HEK293 (cell line): ENCODE data around the gene CAPN10.

Source experiments
- SCRT2 ChIP-seq: fragments of 450-650 bp; formaldehyde crosslinking; IDR thresholded peaks from 2 replicates; pipeline ENCODE4 v1.5.1; 2016; ENCODE audit warnings: missing biosample characterization, missing genetic modification characterization
- TCF7L2 ChIP-seq: IDR thresholded peaks from 2 replicates; pipeline ENCODE4 v1.6.1; 2011; ENCODE audit warnings: low read depth, mild to moderate bottlenecking, inconsistent platforms, low read length, moderate library complexity, borderline replicate concordance
- YY1 ChIP-seq: fragments of 450-650 bp; formaldehyde crosslinking; IDR thresholded peaks from 2 replicates; pipeline ENCODE4 v1.5.1; 2018; ENCODE audit warnings: missing biosample characterization, missing genetic modification characterization
- ZBTB20 ChIP-seq: fragments of 450-650 bp; formaldehyde crosslinking; IDR thresholded peaks from 2 replicates; pipeline ENCODE4 v1.5.1; 2016; ENCODE audit warnings: missing biosample characterization, missing genetic modification characterization
- ZNF121 ChIP-seq: fragments of 450-650 bp; formaldehyde crosslinking; IDR thresholded peaks from 2 replicates; pipeline ENCODE4 v1.5.1; 2016; ENCODE audit warnings: missing biosample characterization, missing genetic modification characterization
- ZNF175 ChIP-seq: fragments of 450-650 bp; formaldehyde crosslinking; IDR thresholded peaks from 2 replicates; pipeline ENCODE4 v1.5.1; 2016; ENCODE audit warnings: missing biosample characterization, missing genetic modification characterization
- ZNF549 ChIP-seq: fragments of 450-650 bp; IDR thresholded peaks from 2 replicates; pipeline ENCODE4 v1.5.1; 2018; ENCODE audit warnings: missing biosample characterization, missing genetic modification characterization, mild to moderate bottlenecking, inconsistent platforms, moderate library complexity
- TF ChIP-seq, protein P1 (sequence below): fragments of 450-650 bp; formaldehyde crosslinking; IDR thresholded peaks from 2 replicates; pipeline ENCODE4 v1.5.1; 2016; ENCODE audit warnings: missing biosample characterization, missing genetic modification characterization
- TF ChIP-seq, protein P2 (sequence below): fragments of 450-650 bp; formaldehyde crosslinking; IDR thresholded peaks from 2 replicates; pipeline ENCODE4 v1.5.1; 2016; ENCODE audit warnings: missing biosample characterization, missing genetic modification characterization
- TF ChIP-seq, protein P3 (sequence below): fragments of 450-650 bp; formaldehyde crosslinking; IDR thresholded peaks from 2 replicates; pipeline ENCODE4 v1.5.1; 2016; ENCODE audit warnings: missing biosample characterization, missing genetic modification characterization, low read depth
- TF ChIP-seq, protein P4 (sequence below): fragments of 450-650 bp; formaldehyde crosslinking; IDR thresholded peaks from 2 replicates; pipeline ENCODE4 v1.5.1; 2016; ENCODE audit warnings: missing biosample characterization, missing genetic modification characterization

DNA sequence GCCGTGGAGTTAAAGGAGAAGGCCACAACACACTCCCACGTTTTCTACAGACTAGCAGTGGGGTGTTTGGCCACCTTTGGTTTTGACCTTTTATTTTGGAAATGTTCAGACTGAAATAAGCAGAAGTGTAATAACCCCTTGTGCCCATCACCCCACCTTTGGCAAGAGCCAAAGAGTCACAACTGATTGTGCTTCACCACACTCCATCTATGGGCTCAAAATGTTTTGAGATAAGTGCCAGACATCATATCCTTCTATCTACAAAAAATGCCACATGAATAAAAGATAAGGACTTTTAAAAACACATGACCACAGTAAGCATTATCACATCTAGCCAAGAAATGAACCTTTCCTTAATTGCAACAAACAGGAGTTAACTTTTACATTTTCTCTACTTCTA is 28.9 kb downstream of the CAPN10 start:
- TF ChIP-seq, protein P1, sequence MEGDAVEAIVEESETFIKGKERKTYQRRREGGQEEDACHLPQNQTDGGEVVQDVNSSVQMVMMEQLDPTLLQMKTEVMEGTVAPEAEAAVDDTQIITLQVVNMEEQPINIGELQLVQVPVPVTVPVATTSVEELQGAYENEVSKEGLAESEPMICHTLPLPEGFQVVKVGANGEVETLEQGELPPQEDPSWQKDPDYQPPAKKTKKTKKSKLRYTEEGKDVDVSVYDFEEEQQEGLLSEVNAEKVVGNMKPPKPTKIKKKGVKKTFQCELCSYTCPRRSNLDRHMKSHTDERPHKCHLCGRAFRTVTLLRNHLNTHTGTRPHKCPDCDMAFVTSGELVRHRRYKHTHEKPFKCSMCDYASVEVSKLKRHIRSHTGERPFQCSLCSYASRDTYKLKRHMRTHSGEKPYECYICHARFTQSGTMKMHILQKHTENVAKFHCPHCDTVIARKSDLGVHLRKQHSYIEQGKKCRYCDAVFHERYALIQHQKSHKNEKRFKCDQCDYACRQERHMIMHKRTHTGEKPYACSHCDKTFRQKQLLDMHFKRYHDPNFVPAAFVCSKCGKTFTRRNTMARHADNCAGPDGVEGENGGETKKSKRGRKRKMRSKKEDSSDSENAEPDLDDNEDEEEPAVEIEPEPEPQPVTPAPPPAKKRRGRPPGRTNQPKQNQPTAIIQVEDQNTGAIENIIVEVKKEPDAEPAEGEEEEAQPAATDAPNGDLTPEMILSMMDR, result no peak
- no peak for TF ChIP-seq SCRT2
- no peak for TF ChIP-seq ZNF121 (tag by site-specific recombination)
- TF ChIP-seq ZNF175 (tag by site-specific recombination), result no peak
- TF ChIP-seq, protein P2, sequence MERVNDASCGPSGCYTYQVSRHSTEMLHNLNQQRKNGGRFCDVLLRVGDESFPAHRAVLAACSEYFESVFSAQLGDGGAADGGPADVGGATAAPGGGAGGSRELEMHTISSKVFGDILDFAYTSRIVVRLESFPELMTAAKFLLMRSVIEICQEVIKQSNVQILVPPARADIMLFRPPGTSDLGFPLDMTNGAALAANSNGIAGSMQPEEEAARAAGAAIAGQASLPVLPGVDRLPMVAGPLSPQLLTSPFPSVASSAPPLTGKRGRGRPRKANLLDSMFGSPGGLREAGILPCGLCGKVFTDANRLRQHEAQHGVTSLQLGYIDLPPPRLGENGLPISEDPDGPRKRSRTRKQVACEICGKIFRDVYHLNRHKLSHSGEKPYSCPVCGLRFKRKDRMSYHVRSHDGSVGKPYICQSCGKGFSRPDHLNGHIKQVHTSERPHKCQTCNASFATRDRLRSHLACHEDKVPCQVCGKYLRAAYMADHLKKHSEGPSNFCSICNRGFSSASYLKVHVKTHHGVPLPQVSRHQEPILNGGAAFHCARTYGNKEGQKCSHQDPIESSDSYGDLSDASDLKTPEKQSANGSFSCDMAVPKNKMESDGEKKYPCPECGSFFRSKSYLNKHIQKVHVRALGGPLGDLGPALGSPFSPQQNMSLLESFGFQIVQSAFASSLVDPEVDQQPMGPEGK (tag by site-specific recombination), result no peak
- TF ChIP-seq ZNF549 (tag by site-specific recombination), result no peak
- no peak for TF ChIP-seq YY1 (tag by site-specific recombination)
- TF ChIP-seq, protein P3, sequence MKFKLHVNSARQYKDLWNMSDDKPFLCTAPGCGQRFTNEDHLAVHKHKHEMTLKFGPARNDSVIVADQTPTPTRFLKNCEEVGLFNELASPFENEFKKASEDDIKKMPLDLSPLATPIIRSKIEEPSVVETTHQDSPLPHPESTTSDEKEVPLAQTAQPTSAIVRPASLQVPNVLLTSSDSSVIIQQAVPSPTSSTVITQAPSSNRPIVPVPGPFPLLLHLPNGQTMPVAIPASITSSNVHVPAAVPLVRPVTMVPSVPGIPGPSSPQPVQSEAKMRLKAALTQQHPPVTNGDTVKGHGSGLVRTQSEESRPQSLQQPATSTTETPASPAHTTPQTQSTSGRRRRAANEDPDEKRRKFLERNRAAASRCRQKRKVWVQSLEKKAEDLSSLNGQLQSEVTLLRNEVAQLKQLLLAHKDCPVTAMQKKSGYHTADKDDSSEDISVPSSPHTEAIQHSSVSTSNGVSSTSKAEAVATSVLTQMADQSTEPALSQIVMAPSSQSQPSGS (tag by site-specific recombination), result no peak
- TF ChIP-seq ZBTB20 (tag by site-specific recombination), result no peak
- TF ChIP-seq, protein P4, sequence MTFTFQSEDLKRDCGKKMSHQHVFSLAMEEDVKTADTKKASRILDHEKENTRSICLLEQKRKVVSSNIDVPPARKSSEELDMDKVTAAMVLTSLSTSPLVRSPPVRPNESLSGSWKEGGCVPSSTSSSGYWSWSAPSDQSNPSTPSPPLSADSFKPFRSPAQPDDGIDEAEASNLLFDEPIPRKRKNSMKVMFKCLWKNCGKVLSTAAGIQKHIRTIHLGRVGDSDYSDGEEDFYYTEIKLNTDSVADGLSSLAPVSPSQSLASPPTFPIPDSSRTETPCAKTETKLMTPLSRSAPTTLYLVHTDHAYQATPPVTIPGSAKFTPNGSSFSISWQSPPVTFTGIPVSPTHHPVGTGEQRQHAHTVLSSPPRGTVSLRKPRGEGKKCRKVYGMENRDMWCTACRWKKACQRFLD, result no peak
- TF ChIP-seq TCF7L2, result no peak
